CD4-positive, alpha-beta T cell treated with Interleukin-10 for 1 hour (primary cell): ENCODE data around the gene HOMER2.
A peak's percentile ranks its signal among the peaks of the same experiment; 100 is the strongest.
"Not testable (repeated sequence)": the region's sequence is repeated elsewhere in the genome, so short reads cannot be mapped to it uniquely, and the experiment has no call there.

Experiments used
- DNase-seq: peaks from one replicate; pipeline ENCODE4 v3.0.0-alpha.2; 2020

HOMER2 gene

GRCh38 chr15:82830427-82831173, 121.9 kb downstream of the HOMER2 start:
- DNase-seq, result no peak

GRCh38 chr15:82829234-82829633, 123.3 kb downstream of the HOMER2 start:
- DNase-seq, result no peak

GRCh38 chr15:82828075-82828474, 124.4 kb downstream of the HOMER2 start:
- DNase-seq, result no peak

GRCh38 chr15:82823049-82823448, 129.5 kb downstream of the HOMER2 start:
- DNase-seq, result no peak

GRCh38 chr15:82821851-82822250, 130.7 kb downstream of the HOMER2 start:
- DNase-seq, result not testable (repeated sequence)

GRCh38 chr15:82821396-82821795, 131.1 kb downstream of the HOMER2 start:
- DNase-seq, result not testable (repeated sequence)

- no peak for DNase-seq
These were observed 132.4 kb downstream of the HOMER2 start for GRCh38 chr15:82820128-82820527.

GRCh38 chr15:82812994-82813393, 139.5 kb downstream of the HOMER2 start:
- no peak for DNase-seq

- peak; percentile 87 for DNase-seq
These were observed 141.6 kb downstream of the HOMER2 start for GRCh38 chr15:82810890-82811426.

GRCh38 chr15:82810061-82810889, 142.2 kb downstream of the HOMER2 start:
- DNase-seq, result peak; percentile 45

- DNase-seq, result peak; percentile 97
These were observed 143.0 kb downstream of the HOMER2 start, which contains the start of gene WHAMM for GRCh38 chr15:82809308-82810060. TSS of gene WHAMM (plus strand) at chr15:82809628. CDS start at chr15:82809727, 99 bp downstream.

- no peak for DNase-seq
These were observed 143.9 kb downstream of the HOMER2 start for GRCh38 chr15:82808634-82809041.

- DNase-seq, result no peak
These were observed 144.4 kb downstream of the HOMER2 start for GRCh38 chr15:82807920-82808633.

- no peak for DNase-seq
These were observed 146.5 kb downstream of the HOMER2 start, which contains the start of gene FSD2 for GRCh38 chr15:82805994-82806406. TSS of gene FSD2 (minus strand) at chr15:82806069. CDS start at chr15:82787390, 18,679 bp downstream.

GRCh38 chr15:82804575-82804949, 148.0 kb downstream of the HOMER2 start:
- DNase-seq, result no peak

GRCh38 chr15:82803793-82804574, 148.5 kb downstream of the HOMER2 start:
- no peak for DNase-seq

- DNase-seq, result no peak
These were observed 150.0 kb downstream of the HOMER2 start for GRCh38 chr15:82802497-82802896.

- no peak for DNase-seq
These were observed 153.2 kb downstream of the HOMER2 start for GRCh38 chr15:82799183-82799841.
